Tibial nerve (tissue), 4 donors: ENCODE measurements around the gene ROCK2. TPM values are rescaled to one million over a fixed set of nuclear protein-coding genes. Genes with fewer than 3 reads are reported as not detected.
"Not testable (repeated sequence)": the region's sequence is repeated elsewhere in the genome, so short reads cannot be mapped to it uniquely, and the experiment has no call there.

Experiments used
- DNase-seq, 2 donors: peaks; one replicate each; pipeline ENCODE4 v3.0.0-alpha.2; 2019; ENCODE audit warnings: low spot score in 2 of 2
- H3K27ac ChIP-seq, 4 donors: fragments of 200-600 bp; sonication (generic) in 3 of 4; one replicate each; pipeline ENCODE4 v1.5.1; 2017 to 2019; ENCODE audit warnings: mild to moderate bottlenecking in 1 of 4
- H3K27me3 ChIP-seq, 2 donors: fragments of 200-600 bp; sonication (generic) in 1 of 2; one replicate each; pipeline versions ENCODE4 v1.5.1 to v1.6.0; 2017 to 2019
- H3K36me3 ChIP-seq, 3 donors: fragments of 200-600 bp; sonication (generic); one replicate each; pipeline ENCODE4 v1.5.1; 2018 to 2019
- H3K4me1 ChIP-seq, 4 donors: fragments of 200-600 bp; sonication (generic) in 3 of 4; one replicate each; pipeline ENCODE4 v1.5.1; 2017 to 2019
- H3K4me3 ChIP-seq, 4 donors: fragments of 200-600 bp; sonication (generic) in 3 of 4; one replicate each; pipeline ENCODE4 v1.5.1; 2017 to 2019; ENCODE audit warnings: mild to moderate bottlenecking in 1 of 4, moderate library complexity in 1 of 4
- H3K9me3 ChIP-seq, 4 donors: fragments of 200-600 bp; sonication (generic) in 3 of 4; one replicate each; pipeline ENCODE4 v1.5.1; 2017 to 2019
- CTCF ChIP-seq, 5 experiments: fragments of 200-600 bp in 3 of 5; fragments of 450-650 bp in 2 of 5; sonication (generic) in 3 of 5; IDR thresholded peaks; one replicate each; pipeline ENCODE4 v1.5.1; 2016 to 2019; ENCODE audit warnings: antibody characterized with exemption in 5 of 5, mild to moderate bottlenecking in 3 of 5, moderate library complexity in 2 of 5
- EP300 ChIP-seq, 2 donors: sonication (generic); formaldehyde crosslinking; IDR thresholded peaks; one replicate each; pipeline ENCODE4 v1.6.1; 2017; ENCODE audit warnings: antibody characterized with exemption in 2 of 2, mild to moderate bottlenecking in 1 of 2
- POLR2A ChIP-seq, 2 donors: fragments of 450-650 bp; IDR thresholded peaks; one replicate each; pipeline ENCODE4 v1.6.1; 2017; ENCODE audit warnings: antibody characterized with exemption in 2 of 2, mild to moderate bottlenecking in 2 of 2, moderate library complexity in 2 of 2
- WGBS, 2 donors: methylation state at CpG; one replicate each; pipeline ENCODE4 v1.1.5; 2018; 5-methylcytosine and 5-hydroxymethylcytosine counted together
- total RNA-seq, 4 donors: library from RNA; depleted of rRNA; stranded (reverse); fragments of >200 nt; gene quantifications; one replicate each; pipeline ENCODE4 v1.1.0, GENCODE V29; 2016

Gene ROCK2
- total RNA-seq, 4 donors from 2014 or later = 56.4 to 81.6 (median 60.7) TPM

GRCh38 chr2:11256166-11256565 is 88.3 kb downstream of the ROCK2 start:
- Histone ChIP-seq H3K27me3 (no peaks in the 10 kb centered on the region), H3K36me3 (peaks cover 0 to 10% (median 0%) of the 10 kb centered on the region in 3 donors), H3K27ac (no peak overlapping the region), H3K9me3 (no peaks in the 10 kb centered on the region), H3K4me1 (peaks cover 0 to 3% (median 0%) of the 10 kb centered on the region in 4 donors), H3K4me3 (no peak overlapping the region)
- no peak for TF ChIP-seq EP300 (IDR thresholded peaks at IDR 0.05)
- no peak for TF ChIP-seq POLR2A (IDR thresholded peaks at IDR 0.05)
- no peak for TF ChIP-seq CTCF (IDR thresholded peaks at IDR 0.05)
- WGBS, 2 donors = 87 to 88% methylated on average over 7 of the region's 7 CpGs
- no peak for DNase-seq

GRCh38 chr2:11254100-11254536 is 90.3 kb downstream of the ROCK2 start:
- Histone ChIP-seq H3K27ac (no peak overlapping the region), H3K36me3 (peaks cover 0 to 14% (median 0%) of the 10 kb centered on the region in 3 donors), H3K9me3 (no peaks in the 10 kb centered on the region), H3K4me1 (peaks cover 0 to 3% (median 0%) of the 10 kb centered on the region in 4 donors), H3K27me3 (no peaks in the 10 kb centered on the region), H3K4me3 (no peak overlapping the region)
- WGBS, 2 donors = 76 to 82% methylated on average over 2 of the region's 2 CpGs
- no peak for DNase-seq
- no peak for TF ChIP-seq CTCF (IDR thresholded peaks at IDR 0.05)

GRCh38 chr2:11252458-11252857 is 92.0 kb downstream of the ROCK2 start:
- H3K4me3 ChIP-seq, DNase-seq, H3K9me3 ChIP-seq, H3K4me1 ChIP-seq, H3K27ac ChIP-seq, H3K27me3 ChIP-seq: not testable (repeated sequence)
- WGBS, 2 donors = 97 to 99% methylated on average over 4 of the region's 4 CpGs
- H3K36me3 ChIP-seq = peaks cover 0 to 25% (median 0%) of the 10 kb centered on the region in 3 donors

GRCh38 chr2:11250400-11251196 is 93.8 kb downstream of the ROCK2 start:
- peaks cover 0 to 3% (median 0%) of the 10 kb centered on the region in 4 donors for H3K4me1 ChIP-seq
- 80 to 82% methylated on average over 4 of the region's 4 CpGs for WGBS, 2 donors
- no peak overlapping the region for H3K27ac ChIP-seq
- no peaks in the 10 kb centered on the region for H3K27me3 ChIP-seq
- peaks cover 0 to 15% (median 0%) of the 10 kb centered on the region in 3 donors for H3K36me3 ChIP-seq
- no peak for DNase-seq
- TF ChIP-seq EP300 (IDR thresholded peaks at IDR 0.05) = no peak
- no peak for TF ChIP-seq CTCF (IDR thresholded peaks at IDR 0.05)
- no peak for TF ChIP-seq POLR2A (IDR thresholded peaks at IDR 0.05)
- H3K9me3 ChIP-seq = no peaks in the 10 kb centered on the region
- no peak overlapping the region for H3K4me3 ChIP-seq

- peaks cover 0 to 20% (median 0%) of the 10 kb centered on the region in 3 donors for H3K36me3 ChIP-seq
- no peaks in the 10 kb centered on the region for H3K9me3 ChIP-seq
- H3K4me1 ChIP-seq = no peaks in the 10 kb centered on the region
- TF ChIP-seq POLR2A (IDR thresholded peaks at IDR 0.05) (no peak), CTCF (IDR thresholded peaks at IDR 0.05) (no peak)
- 84 to 95% methylated on average over 1 of the region's 1 CpG for WGBS, 2 donors
- no peak overlapping the region for H3K4me3 ChIP-seq
- DNase-seq = no peak
- no peak overlapping the region for H3K27ac ChIP-seq
- no peaks in the 10 kb centered on the region for H3K27me3 ChIP-seq
These were observed 99.1 kb downstream of the ROCK2 start for GRCh38 chr2:11245322-11245721.
